ENCODE results near the gene TNPO3. TPM values are rescaled to one million over a fixed set of nuclear protein-coding genes. Genes with fewer than 3 reads are reported as not detected.
A peak's percentile ranks its signal among the peaks of the same experiment; 100 is the strongest.

Gene TNPO3
- polyA plus RNA-seq, 1 experiment: 49.5 TPM

GRCh38 chr7:129098409-129099084, 43.6 kb upstream of the TNPO3 start:
- no peak overlapping the region for H3K27ac ChIP-seq (ENCODE audit: low read depth, low read length)
- ChIA-PET CTCF (interaction anchor here (1.4 kb wide), 1 partner anchor 65 kb away, joined by 4 read pairs; no protein-coding TSS in a partner anchor), POLR2A (interaction anchor here (0.7 kb wide), 1 partner anchor 15 kb away, joined by 3 read pairs; no protein-coding TSS in a partner anchor)
- TF ChIP-seq, protein P1, sequence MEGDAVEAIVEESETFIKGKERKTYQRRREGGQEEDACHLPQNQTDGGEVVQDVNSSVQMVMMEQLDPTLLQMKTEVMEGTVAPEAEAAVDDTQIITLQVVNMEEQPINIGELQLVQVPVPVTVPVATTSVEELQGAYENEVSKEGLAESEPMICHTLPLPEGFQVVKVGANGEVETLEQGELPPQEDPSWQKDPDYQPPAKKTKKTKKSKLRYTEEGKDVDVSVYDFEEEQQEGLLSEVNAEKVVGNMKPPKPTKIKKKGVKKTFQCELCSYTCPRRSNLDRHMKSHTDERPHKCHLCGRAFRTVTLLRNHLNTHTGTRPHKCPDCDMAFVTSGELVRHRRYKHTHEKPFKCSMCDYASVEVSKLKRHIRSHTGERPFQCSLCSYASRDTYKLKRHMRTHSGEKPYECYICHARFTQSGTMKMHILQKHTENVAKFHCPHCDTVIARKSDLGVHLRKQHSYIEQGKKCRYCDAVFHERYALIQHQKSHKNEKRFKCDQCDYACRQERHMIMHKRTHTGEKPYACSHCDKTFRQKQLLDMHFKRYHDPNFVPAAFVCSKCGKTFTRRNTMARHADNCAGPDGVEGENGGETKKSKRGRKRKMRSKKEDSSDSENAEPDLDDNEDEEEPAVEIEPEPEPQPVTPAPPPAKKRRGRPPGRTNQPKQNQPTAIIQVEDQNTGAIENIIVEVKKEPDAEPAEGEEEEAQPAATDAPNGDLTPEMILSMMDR (IDR thresholded peaks at IDR 0.05; ENCODE audit: low read depth, low read length): no peak
- no peak for DNase-seq (ENCODE audit: low read depth, low spot score)
- no peaks in the 10 kb centered on the region for H3K9me3 ChIP-seq (ENCODE audit: control insufficient read depth, insufficient read depth, low read length)
- H3K27me3 ChIP-seq (ENCODE audit: control insufficient read depth, insufficient read depth, low read length): peaks cover 20% of the 10 kb centered on the region
- H3K4me3 ChIP-seq (ENCODE audit: low read depth, low read length): no peak overlapping the region

GRCh38 chr7:129095258-129095657, 40.3 kb upstream of the TNPO3 start:
- Histone ChIP-seq H3K27ac (ENCODE audit: low read depth, low read length) (no peak overlapping the region), H3K9me3 (ENCODE audit: control insufficient read depth, insufficient read depth, low read length) (no peaks in the 10 kb centered on the region), H3K4me3 (ENCODE audit: low read depth, low read length) (no peak overlapping the region), H3K27me3 (ENCODE audit: control insufficient read depth, insufficient read depth, low read length) (peaks cover 10% of the 10 kb centered on the region)
- ChIA-PET POLR2A (interaction anchor here (0.6 kb wide), 1 partner anchor 136 kb away, joined by 4 read pairs; no protein-coding TSS in a partner anchor), CTCF (no interaction called here)
- DNase-seq (ENCODE audit: low read depth, low spot score): no peak
- TF ChIP-seq, protein P1 (IDR thresholded peaks at IDR 0.05; ENCODE audit: low read depth, low read length): no peak

GRCh38 chr7:129094501-129094900, 39.6 kb upstream of the TNPO3 start:
- Histone ChIP-seq H3K4me3 (ENCODE audit: low read depth, low read length) (no peak overlapping the region), H3K27me3 (ENCODE audit: control insufficient read depth, insufficient read depth, low read length) (peaks cover 12% of the 10 kb centered on the region), H3K9me3 (ENCODE audit: control insufficient read depth, insufficient read depth, low read length) (no peaks in the 10 kb centered on the region), H3K27ac (ENCODE audit: low read depth, low read length) (no peak overlapping the region)
- TF ChIP-seq, protein P1 (IDR thresholded peaks at IDR 0.05; ENCODE audit: low read depth, low read length): no peak
- no peak for DNase-seq (ENCODE audit: low read depth, low spot score)
- CTCF ChIA-PET: no interaction called here
- POLR2A ChIA-PET: no interaction called here

DNA sequence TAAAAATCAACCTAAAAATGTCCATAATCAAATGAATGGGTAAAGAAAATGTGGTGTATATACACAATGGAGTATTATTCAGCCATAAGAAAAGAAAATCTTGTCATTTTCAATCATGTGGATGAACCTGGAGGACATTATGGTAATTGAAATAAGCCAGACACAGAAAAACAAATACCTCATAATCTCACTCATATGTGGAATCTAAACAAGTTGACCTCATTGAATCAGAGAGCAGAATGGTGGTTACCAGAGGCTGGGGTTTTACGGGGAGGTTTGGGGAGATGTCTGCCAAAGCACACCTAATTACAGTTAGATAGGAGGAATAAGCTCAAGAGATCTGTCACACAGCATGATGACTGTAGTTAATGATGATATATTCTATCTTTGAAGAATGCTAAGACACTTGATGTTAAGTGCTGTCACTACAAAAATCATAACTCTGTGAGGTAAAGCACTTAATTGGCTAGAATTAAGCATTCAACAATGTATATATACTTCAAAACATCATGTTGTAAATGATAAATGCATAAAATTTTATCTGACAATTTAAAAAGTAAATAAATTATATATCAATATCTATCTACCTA, 39.1 kb upstream of the TNPO3 start:
- TF ChIP-seq, protein P1 (IDR thresholded peaks at IDR 0.05; ENCODE audit: low read depth, low read length): no peak
- ChIA-PET POLR2A (no interaction called here), CTCF (no interaction called here)
- Histone ChIP-seq H3K27ac (ENCODE audit: low read depth, low read length) (no peak overlapping the region), H3K4me3 (ENCODE audit: low read depth, low read length) (no peak overlapping the region), H3K9me3 (ENCODE audit: control insufficient read depth, insufficient read depth, low read length) (no peaks in the 10 kb centered on the region), H3K27me3 (ENCODE audit: control insufficient read depth, insufficient read depth, low read length) (peaks cover 12% of the 10 kb centered on the region)
- DNase-seq (ENCODE audit: low read depth, low spot score): no peak

- no peaks in the 10 kb centered on the region; the same call in 1 of the 2 replicates for H3K9me3 ChIP-seq (ENCODE audit: control insufficient read depth, insufficient read depth, low read length)
- POLR2A ChIA-PET: no interaction called here
- H3K27ac ChIP-seq (ENCODE audit: low read depth, low read length): no peak overlapping the region
- peak; percentile 15 for DNase-seq (ENCODE audit: low read depth, low spot score)
- TF ChIP-seq, protein P1 (IDR thresholded peaks at IDR 0.05; ENCODE audit: low read depth, low read length): peak; percentile 99
- CTCF ChIA-PET: interaction anchor here (0.6 to 3.8 kb wide), 77 partner anchors 8 to 615 kb away, joined by 3 to 43 read pairs (median 4); partner anchors contain the start of genes ATP6V1F, IRF5, KCP and METTL2B
- peaks cover 6% of the 10 kb centered on the region for H3K27me3 ChIP-seq (ENCODE audit: control insufficient read depth, insufficient read depth, low read length)
- H3K4me3 ChIP-seq (ENCODE audit: low read depth, low read length): no peak overlapping the region
Observed at GRCh38 chr7:129091484-129092002, 36.6 kb upstream of the TNPO3 start.
